Metanephros (tissue), 2 donors: Measurements from ENCODE around the gene TBXA2R. TPM values are rescaled to one million over a fixed set of nuclear protein-coding genes. Genes with fewer than 3 reads are reported as not detected.

Experiments
- small RNA-seq: library from RNA; depleted of rRNA; stranded (forward); fragments of <200 nt; gene quantifications from one replicate; pipeline ENCODE3, GENCODE V24; 2014; ENCODE audit warnings: low replicate concordance
- total RNA-seq: library from RNA; depleted of rRNA; stranded (reverse); fragments of >200 nt; gene quantifications from one replicate; pipeline ENCODE4 v1.2.3, GENCODE V29; 2014

Gene TBXA2R
- 5.6 TPM for total RNA-seq

DNA sequence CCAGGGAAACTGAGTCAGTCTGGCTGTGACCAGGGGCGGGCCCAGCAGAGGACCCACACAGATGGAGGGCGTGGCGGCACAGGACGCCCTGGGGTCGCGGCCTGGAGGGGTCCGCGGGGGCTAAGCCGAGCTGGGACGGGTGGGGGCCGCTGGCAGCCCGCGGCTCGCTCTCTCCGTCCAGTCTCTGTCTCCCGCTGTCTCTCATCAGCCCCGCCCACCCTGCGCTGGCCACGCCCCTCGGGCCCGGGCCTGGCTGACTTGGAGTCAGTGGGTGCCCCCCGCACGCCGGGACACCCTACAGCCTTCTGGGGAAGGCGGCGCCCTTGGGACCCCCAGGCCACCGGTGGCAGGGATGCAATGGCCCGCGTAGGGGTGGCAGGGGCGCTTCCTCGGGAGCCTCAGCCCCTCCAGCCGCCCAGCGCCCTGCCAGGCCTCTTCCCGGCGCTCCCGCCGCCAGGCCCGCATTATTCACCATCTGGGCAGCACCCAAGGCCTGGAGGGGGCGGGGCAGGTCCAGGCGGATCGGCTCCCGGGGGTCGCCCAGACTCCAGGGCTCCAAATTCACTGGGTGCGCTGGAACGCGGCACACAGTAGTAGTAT lies at the start of gene TBXA2R:
TBXA2R (minus strand) TSS at position 186 of the 600 bp plus-strand sequence. CDS start 6,241 bp downstream, outside the sequence.

DNA sequence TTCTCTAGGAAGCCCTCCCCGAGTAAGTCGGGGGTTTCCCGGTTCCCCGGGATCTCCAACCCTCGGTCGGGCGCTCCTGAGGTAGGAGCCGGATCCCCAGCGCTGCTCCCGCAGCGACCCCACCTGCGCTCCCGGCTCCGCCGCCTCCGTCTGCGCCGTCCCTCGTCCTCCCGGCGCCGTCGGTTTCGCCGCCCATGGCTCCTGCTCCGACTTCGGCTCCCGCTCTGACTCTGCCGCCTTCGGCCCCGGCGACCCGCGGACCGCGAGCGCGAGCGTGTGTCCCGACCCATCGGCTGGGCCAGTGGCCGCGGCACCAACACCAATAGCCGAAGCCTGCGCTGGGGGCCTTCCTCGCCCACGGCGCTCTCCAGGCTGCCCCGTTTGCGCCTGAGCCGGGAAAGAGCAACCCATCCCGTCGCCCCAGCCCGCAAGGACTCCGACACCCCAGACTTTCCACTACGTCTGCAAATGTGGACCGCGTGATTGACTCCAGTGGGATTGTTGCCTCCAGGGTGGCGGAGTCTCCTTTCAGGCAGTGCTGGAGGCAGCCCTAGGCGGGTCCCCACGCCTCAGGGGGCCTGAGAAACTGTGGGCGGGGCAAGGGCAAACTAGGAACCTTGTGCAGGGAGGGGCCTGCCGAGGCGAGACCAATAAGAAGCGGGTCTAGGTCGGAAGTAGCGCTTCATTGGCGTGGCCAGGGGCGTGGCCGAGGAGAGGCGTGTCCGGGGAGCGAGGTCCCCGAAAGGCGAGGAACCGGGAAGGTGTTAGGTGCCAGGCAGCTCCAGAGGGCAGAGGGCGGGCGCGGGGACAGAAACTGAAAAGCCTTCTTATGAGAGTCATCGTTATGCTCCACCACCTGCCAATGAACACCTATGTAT lies 20.0 kb upstream of the TBXA2R start, which contains the start of gene CACTIN:
CACTIN (minus strand) TSS at position 318 of the 878 bp plus-strand sequence; CDS start at position 290, 28 bp downstream.

DNA sequence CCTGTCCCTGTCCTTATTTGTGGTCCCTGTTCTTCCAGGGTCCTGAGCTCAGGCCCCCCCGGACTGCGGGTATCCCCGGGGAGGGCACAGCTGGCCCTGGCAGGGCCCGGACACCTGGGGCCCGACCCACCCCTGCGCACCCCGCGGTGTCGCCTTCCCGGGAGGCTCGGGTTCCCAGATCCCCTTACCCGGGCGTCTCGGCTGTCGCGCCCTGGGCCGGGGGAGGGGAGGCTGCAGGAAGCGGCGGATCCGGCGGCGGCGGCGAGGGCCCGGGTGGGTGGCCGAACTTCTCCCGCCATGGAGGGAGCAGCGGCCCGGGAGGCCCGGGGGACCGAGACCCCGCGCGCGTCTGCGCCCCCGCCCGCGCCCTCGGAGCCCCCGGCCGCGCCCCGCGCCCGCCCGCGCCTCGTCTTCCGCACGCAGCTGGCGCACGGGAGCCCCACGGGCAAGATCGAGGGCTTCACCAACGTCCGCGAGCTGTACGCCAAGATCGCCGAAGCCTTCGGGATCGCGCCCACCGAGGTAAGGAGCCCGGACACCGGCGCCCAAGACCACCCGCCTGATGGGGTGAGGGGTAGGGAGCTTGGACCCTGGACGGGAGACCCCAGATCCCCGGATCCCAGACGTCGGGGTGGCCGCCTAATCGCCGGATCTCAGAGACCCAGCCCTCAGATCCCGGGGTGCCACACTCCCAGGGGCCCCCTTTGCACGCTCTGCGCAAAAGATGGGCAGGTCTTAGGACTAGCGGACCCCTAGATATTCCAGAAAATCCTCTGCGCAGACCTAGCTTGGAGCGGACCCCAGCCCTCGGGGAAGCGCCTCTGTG lies 21.2 kb downstream of the TBXA2R start, which contains the start of gene GIPC3:
GIPC3 (plus strand) TSS at position 178 of the 826 bp plus-strand sequence; CDS start at position 298, 120 bp downstream.

DNA sequence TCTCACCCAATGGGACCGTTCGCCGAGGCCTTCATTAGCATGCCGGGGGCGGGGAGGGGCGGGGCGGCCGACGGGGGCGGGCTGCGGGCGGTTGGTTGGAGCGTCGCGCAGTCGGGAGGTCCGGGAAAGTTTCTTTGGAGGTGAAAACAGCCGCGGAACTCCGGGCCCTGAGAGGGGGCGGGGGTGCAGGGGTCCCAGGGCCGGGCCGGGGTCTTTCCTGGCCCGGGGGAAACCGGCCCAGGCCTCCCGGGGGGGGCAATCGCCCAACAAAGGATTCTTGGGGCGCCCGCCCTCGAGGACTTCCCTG lies 33.9 kb downstream of the TBXA2R start, which contains the start of gene HMG20B:
HMG20B (plus strand) TSS at position 90 of the 307 bp plus-strand sequence. CDS start 366 bp downstream, outside the sequence.

DNA sequence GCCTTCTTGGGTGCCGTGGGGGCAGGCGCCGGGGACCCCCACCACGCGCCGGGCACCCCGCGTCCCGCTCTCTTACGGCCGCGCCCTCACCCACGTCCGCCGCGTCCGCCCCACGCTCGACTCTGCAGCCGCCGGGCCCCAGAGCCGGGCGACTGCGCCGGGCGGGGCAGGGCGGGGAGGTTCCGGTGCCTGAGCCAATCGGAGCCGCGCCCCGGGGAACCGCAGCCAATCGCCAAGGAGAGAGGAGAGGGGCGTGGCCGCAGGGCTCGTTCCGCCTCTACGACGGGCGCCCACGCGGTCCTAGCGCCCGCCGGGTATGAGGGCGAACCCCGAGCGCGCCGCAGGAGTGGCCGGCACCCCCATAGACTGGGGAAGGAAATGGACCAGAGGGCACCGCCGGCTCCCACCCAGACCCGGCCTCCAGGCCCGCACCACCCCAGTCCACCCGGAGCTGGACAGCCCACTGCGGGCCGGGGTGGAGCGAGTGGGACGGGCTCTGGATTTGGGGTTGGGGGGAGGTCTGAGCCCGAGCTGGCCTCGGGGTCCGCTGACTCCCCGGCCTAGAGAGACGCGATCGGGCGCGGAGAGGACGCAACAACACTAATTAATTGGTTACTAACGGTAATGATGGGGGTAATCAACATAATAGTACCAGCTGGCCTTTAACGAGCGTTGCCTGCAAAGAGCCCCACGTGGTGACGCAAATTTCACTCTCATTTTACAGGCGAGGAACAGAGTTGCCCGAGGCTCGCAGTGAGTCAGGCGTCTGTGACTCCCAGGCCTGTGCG lies 49.0 kb downstream of the TBXA2R start, which contains the start of gene MFSD12:
MFSD12 (minus strand) TSS at position 126 of the 788 bp plus-strand sequence. CDS start 183 bp downstream, outside the sequence.

Small RNA genes within 50 kb of the gene (small RNA-seq; reads per million reads assigned to genes)
- gene AC005786.1: not detected

Other genes with a start within 250 kb of the TBXA2R start
- 47.7 TPM for gene NFIC, start 240.3 kb downstream of the TBXA2R start, total RNA-seq
- 34.7 TPM for gene SMIM24, start 126.3 kb downstream of the TBXA2R start, total RNA-seq
- gene SMIM44, start 123.4 kb downstream of the TBXA2R start, total RNA-seq: 0.99 TPM
- gene DOHH, start 106.2 kb downstream of the TBXA2R start, total RNA-seq: 13.8 TPM
- gene FZR1, start 100.6 kb downstream of the TBXA2R start, total RNA-seq: 47.7 TPM
- gene TEKTIP1, start 67.7 kb downstream of the TBXA2R start, total RNA-seq: 1.8 TPM
- gene MFSD12, start 49.3 kb downstream of the TBXA2R start, total RNA-seq: 55.8 TPM
- 84.6 TPM for gene HMG20B, start 33.9 kb downstream of the TBXA2R start, total RNA-seq
- 1.3 TPM for gene GIPC3, start 21.4 kb downstream of the TBXA2R start, total RNA-seq
- gene CACTIN, start 19.9 kb upstream of the TBXA2R start, total RNA-seq: 31.2 TPM
- gene PIP5K1C, start 93.6 kb upstream of the TBXA2R start, total RNA-seq: 24.3 TPM
- gene TJP3, start 101.5 kb upstream of the TBXA2R start, total RNA-seq: 18.3 TPM
- gene APBA3, start 154.8 kb upstream of the TBXA2R start, total RNA-seq: 45.2 TPM
- 33.9 TPM for gene MRPL54, start 155.8 kb upstream of the TBXA2R start, total RNA-seq
- gene RAX2, start 165.4 kb upstream of the TBXA2R start, total RNA-seq: 0.06 TPM
- 1.3 TPM for gene MATK, start 179.5 kb upstream of the TBXA2R start, total RNA-seq